Bronchial epithelial cell (primary cell): Measurements from ENCODE around the gene LEPROT. TPM values are rescaled to one million over a fixed set of nuclear protein-coding genes. Genes with fewer than 3 reads are reported as not detected.
"Not testable (repeated sequence)": the region's sequence is repeated elsewhere in the genome, so short reads cannot be mapped to it uniquely, and the experiment has no call there.

Source experiments
- DNase-seq: peaks from one replicate; pipeline ENCODE4 v3.0.0-alpha.2; 2010; ENCODE audit warnings: low read depth
- FAIRE-seq: peaks from 2 replicates; lab custom pipeline; 2011; peaks lifted over from hg19 to GRCh38; lab: Jason Lieb, UNC
- H3K27me3 ChIP-seq: 2 replicates; pipeline ENCODE4 v1.5.1; 2011; ENCODE audit warnings: low read length; ENCODE audit not compliant: control insufficient read depth, insufficient read depth
- H3K36me3 ChIP-seq: 2 replicates; pipeline ENCODE4 v1.5.1; 2011; ENCODE audit warnings: low read length; ENCODE audit not compliant: control insufficient read depth, insufficient read depth
- H3K4me3 ChIP-seq: 2 replicates; pipeline ENCODE4 v1.5.1; 2011; ENCODE audit warnings: mild to moderate bottlenecking, low read depth, low read length, control low read depth
- CTCF ChIP-seq: IDR thresholded peaks from 2 replicates; pipeline ENCODE4 v1.5.1; 2011; ENCODE audit warnings: mild to moderate bottlenecking, moderate library complexity, low read length, control low read depth, inconsistent platforms; ENCODE audit not compliant: insufficient read depth, severe bottlenecking
- total RNA-seq: library from RNA; depleted of rRNA; stranded (reverse); fragments of >200 nt; gene quantifications from 2 replicates; pipeline ENCODE4 v1.2.1, GENCODE V29; 2014

LEPROT gene
- total RNA-seq, 1 donor from 2014 or later = 27.9 TPM

- Histone ChIP-seq H3K4me3 (no peak overlapping the region), H3K27me3 (no peaks in the 10 kb centered on the region), H3K36me3 (no peaks in the 10 kb centered on the region)
- no peak for TF ChIP-seq CTCF
- FAIRE-seq (no peak), DNase-seq (no peak)
These were observed 36.0 kb downstream of the LEPROT start for GRCh38 chr1:65456481-65456880.

- Histone ChIP-seq H3K27me3 (no peaks in the 10 kb centered on the region), H3K36me3 (no peaks in the 10 kb centered on the region), H3K4me3 (no peak overlapping the region)
- DNase-seq = no peak
- no peak for FAIRE-seq
- TF ChIP-seq CTCF = no peak
These were observed 37.4 kb downstream of the LEPROT start for GRCh38 chr1:65457868-65458267.

- Histone ChIP-seq H3K36me3 (no peaks in the 10 kb centered on the region), H3K4me3 (no peak overlapping the region), H3K27me3 (no peaks in the 10 kb centered on the region)
- DNase-seq = peak; percentile 20
- TF ChIP-seq CTCF = no peak
- no peak for FAIRE-seq
These were observed 38.4 kb downstream of the LEPROT start for GRCh38 chr1:65458730-65459396.

GRCh38 chr1:65459397-65459768 is 38.9 kb downstream of the LEPROT start:
- no peak overlapping the region for H3K4me3 ChIP-seq
- FAIRE-seq (no peak), DNase-seq (peak; percentile 44)
- H3K27me3 ChIP-seq = no peaks in the 10 kb centered on the region
- no peaks in the 10 kb centered on the region for H3K36me3 ChIP-seq
- peak; percentile 67 for TF ChIP-seq CTCF

- not testable (repeated sequence) for H3K36me3 ChIP-seq, H3K27me3 ChIP-seq, FAIRE-seq, H3K4me3 ChIP-seq, DNase-seq
These were observed 45.4 kb downstream of the LEPROT start for GRCh38 chr1:65465837-65466236.

GRCh38 chr1:65467536-65467935 is 47.1 kb downstream of the LEPROT start:
- peak; percentile 33 for TF ChIP-seq CTCF
- DNase-seq (peak; percentile 86), FAIRE-seq (no peak)
- Histone ChIP-seq H3K27me3 (no peaks in the 10 kb centered on the region), H3K4me3 (no peak overlapping the region), H3K36me3 (no peaks in the 10 kb centered on the region)
